COR-L47 (cell line): ENCODE measurements around the gene FITM2.
"Not testable (repeated sequence)": the region's sequence is repeated elsewhere in the genome, so short reads cannot be mapped to it uniquely, and the experiment has no call there.

Experiments used
- DNase-seq: peaks from one replicate; lab custom pipeline; 2025; lab: John Stamatoyannopoulos, UW

FITM2 gene

GRCh38 chr20:44310664-44311639 is at the start of gene FITM2:
Gene FITM2 (minus strand): TSS chr20:44311202. CDS start chr20:44311148, 54 bp downstream.
- DNase-seq: peak; percentile 90

GRCh38 chr20:44360221-44360620 is 49.2 kb upstream of the FITM2 start:
- DNase-seq: no peak

- no peak for DNase-seq
Observed at GRCh38 chr20:44358776-44359175, 47.8 kb upstream of the FITM2 start.

GRCh38 chr20:44357555-44358125 is 46.6 kb upstream of the FITM2 start:
- no peak for DNase-seq

- DNase-seq: no peak
Observed at GRCh38 chr20:44357020-44357419, 46.0 kb upstream of the FITM2 start.

GRCh38 chr20:44356353-44356723 is 45.3 kb upstream of the FITM2 start:
- DNase-seq: no peak

- DNase-seq: no peak
Observed at GRCh38 chr20:44355498-44356352, 44.7 kb upstream of the FITM2 start, which contains the start of gene HNF4A. Gene HNF4A (plus strand): TSS chr20:44355699. CDS start chr20:44355805, 106 bp downstream.

GRCh38 chr20:44354979-44355497 is 44.0 kb upstream of the FITM2 start:
- DNase-seq: no peak

GRCh38 chr20:44350567-44350966 is 39.6 kb upstream of the FITM2 start:
- DNase-seq: no peak

- DNase-seq: no peak
Observed at GRCh38 chr20:44349349-44349748, 38.3 kb upstream of the FITM2 start.

GRCh38 chr20:44348168-44348659 is 37.2 kb upstream of the FITM2 start:
- no peak for DNase-seq

GRCh38 chr20:44345941-44346340 is 34.9 kb upstream of the FITM2 start:
- DNase-seq: not testable (repeated sequence)

- DNase-seq: no peak
Observed at GRCh38 chr20:44345147-44345546, 34.1 kb upstream of the FITM2 start.

GRCh38 chr20:44344723-44345122 is 33.7 kb upstream of the FITM2 start:
- DNase-seq: no peak

GRCh38 chr20:44343162-44343675 is 32.2 kb upstream of the FITM2 start:
- DNase-seq: no peak

- no peak for DNase-seq
Observed at GRCh38 chr20:44342248-44342647, 31.2 kb upstream of the FITM2 start.

- DNase-seq: no peak
Observed at GRCh38 chr20:44336725-44337380, 25.9 kb upstream of the FITM2 start, which contains the start of gene R3HDML. Gene R3HDML (plus strand): TSS chr20:44337043. CDS start chr20:44337158, 115 bp downstream.

GRCh38 chr20:44336086-44336485 is 25.1 kb upstream of the FITM2 start:
- DNase-seq: no peak

GRCh38 chr20:44335675-44336074 is 24.7 kb upstream of the FITM2 start:
- DNase-seq: no peak

- DNase-seq: no peak
Observed at GRCh38 chr20:44334709-44335108, 23.7 kb upstream of the FITM2 start.

GRCh38 chr20:44334306-44334705 is 23.3 kb upstream of the FITM2 start:
- DNase-seq: no peak
